ENCODE measurements around the gene LILRB4. TPM values are rescaled to one million over a fixed set of nuclear protein-coding genes. Genes with fewer than 3 reads are reported as not detected.

LILRB4 gene
- total and polyA plus RNA-seq, 2 donors (not counting 3 experiments of a cell fraction or from before 2014, with no cell fraction given) = not detected

DNA sequence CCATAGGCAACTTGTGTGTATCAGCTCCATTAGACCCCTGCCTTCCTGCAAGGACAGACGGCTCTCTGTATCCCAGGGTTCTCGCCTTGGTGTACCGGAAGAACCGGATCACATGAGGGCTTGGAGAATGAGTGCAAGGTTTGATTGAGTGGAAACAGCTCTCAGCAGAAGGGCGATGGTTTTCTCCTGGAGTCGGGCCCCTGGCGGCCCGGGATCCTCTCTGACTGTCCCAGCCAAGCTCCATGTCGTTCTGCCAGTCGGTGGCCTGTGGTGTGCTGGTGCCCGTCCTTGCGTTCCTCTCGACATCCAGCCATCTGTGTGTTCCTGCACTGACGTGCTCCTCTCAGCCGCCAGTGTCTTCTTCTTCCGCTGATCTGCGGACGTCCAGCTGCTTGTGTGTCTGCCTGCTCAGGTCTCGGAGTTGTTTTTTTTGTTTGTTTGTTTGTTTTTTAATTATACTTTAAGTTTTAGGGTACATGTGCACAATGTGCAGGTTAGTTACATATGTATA is 16.4 kb upstream of the LILRB4 start:
- H3K4me1 ChIP-seq (ENCODE audit: control insufficient read depth, extremely low read depth, insufficient read depth, low read length) = no peaks in the 10 kb centered on the region
- no peak overlapping the region for H3K4me3 ChIP-seq (replicated peaks in 1 of 3; ENCODE audit: insufficient read depth in 1 of 3, low read depth in 1 of 3, low read length in 3 of 3)
- H4K20me1 ChIP-seq (replicated peaks; ENCODE audit: control insufficient read depth, extremely low read depth, insufficient read depth, low read length) = no peaks in the 10 kb centered on the region
- H2AFZ ChIP-seq (ENCODE audit: low read depth, low read length) = no peak overlapping the region
- H3K27ac ChIP-seq (ENCODE audit: insufficient read depth, low read depth, low read length) = no peak overlapping the region
- TF ChIP-seq FOS (IDR thresholded peaks at IDR 0.05; ENCODE audit: borderline replicate concordance, insufficient read depth, low read length) = no peak
- TF ChIP-seq, protein P1, sequence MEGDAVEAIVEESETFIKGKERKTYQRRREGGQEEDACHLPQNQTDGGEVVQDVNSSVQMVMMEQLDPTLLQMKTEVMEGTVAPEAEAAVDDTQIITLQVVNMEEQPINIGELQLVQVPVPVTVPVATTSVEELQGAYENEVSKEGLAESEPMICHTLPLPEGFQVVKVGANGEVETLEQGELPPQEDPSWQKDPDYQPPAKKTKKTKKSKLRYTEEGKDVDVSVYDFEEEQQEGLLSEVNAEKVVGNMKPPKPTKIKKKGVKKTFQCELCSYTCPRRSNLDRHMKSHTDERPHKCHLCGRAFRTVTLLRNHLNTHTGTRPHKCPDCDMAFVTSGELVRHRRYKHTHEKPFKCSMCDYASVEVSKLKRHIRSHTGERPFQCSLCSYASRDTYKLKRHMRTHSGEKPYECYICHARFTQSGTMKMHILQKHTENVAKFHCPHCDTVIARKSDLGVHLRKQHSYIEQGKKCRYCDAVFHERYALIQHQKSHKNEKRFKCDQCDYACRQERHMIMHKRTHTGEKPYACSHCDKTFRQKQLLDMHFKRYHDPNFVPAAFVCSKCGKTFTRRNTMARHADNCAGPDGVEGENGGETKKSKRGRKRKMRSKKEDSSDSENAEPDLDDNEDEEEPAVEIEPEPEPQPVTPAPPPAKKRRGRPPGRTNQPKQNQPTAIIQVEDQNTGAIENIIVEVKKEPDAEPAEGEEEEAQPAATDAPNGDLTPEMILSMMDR (IDR thresholded peaks at IDR 0.05; ENCODE audit: extremely low read depth in 1 of 2, insufficient read depth in 1 of 2, low read depth in 1 of 2, low read length in 2 of 2) = no peak
- TF ChIP-seq POLR2AphosphoS5 (IDR thresholded peaks at IDR 0.05; ENCODE audit: insufficient read depth, low read depth, low read length) = no peak
- no peak for TF ChIP-seq EZH2 (IDR thresholded peaks at IDR 0.05; ENCODE audit: borderline replicate concordance, low read depth, low read length, severe bottlenecking)
- TF ChIP-seq JUN (IDR thresholded peaks at IDR 0.05; ENCODE audit: borderline replicate concordance, insufficient read depth, insufficient read length, low read depth) = no peak
- no peak for TF ChIP-seq MYC (IDR thresholded peaks at IDR 0.05; ENCODE audit: low read depth, low read length)
- no peak for TF ChIP-seq GATA2 (IDR thresholded peaks at IDR 0.05; ENCODE audit: insufficient read depth, insufficient read length, low read depth, low read length)
- TF ChIP-seq, protein P2, sequence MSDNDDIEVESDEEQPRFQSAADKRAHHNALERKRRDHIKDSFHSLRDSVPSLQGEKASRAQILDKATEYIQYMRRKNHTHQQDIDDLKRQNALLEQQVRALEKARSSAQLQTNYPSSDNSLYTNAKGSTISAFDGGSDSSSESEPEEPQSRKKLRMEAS (IDR thresholded peaks at IDR 0.05; ENCODE audit: insufficient read depth, insufficient read length) = no peak
- no peak for TF ChIP-seq POLR2A (IDR thresholded peaks at IDR 0.05; ENCODE audit: low read depth, low read length)
- no peak overlapping the region for H3K4me2 ChIP-seq (ENCODE audit: insufficient read depth, low read length)
- CTCF ChIA-PET = no interaction called here
- dilution Hi-C loops (cut with MboI; ENCODE audit: extremely low pct_ligation_motif_present, low sequenced_read_pairs) (no loop called here), intact Hi-C loops (cut with micrococcal nuclease) (no loop called here)
- H3K9me3 ChIP-seq (replicated peaks; ENCODE audit: control insufficient read depth, insufficient read depth, low read length) = no peaks in the 10 kb centered on the region
- POLR2A ChIA-PET = no interaction called here
- H3K9ac ChIP-seq (replicated peaks; ENCODE audit: extremely low read depth, insufficient read depth, low read length) = no peak overlapping the region
- H3K36me3 ChIP-seq (ENCODE audit: control insufficient read depth in 2 of 2, extremely low read depth in 1 of 2, insufficient read depth in 2 of 2, low read length in 2 of 2) = no peaks in the 10 kb centered on the region
- H3K27me3 ChIP-seq (ENCODE audit: control insufficient read depth in 2 of 2, insufficient read depth in 2 of 2, low read length in 2 of 2) = no peaks in the 10 kb centered on the region
- H3K79me2 ChIP-seq (ENCODE audit: control insufficient read depth, insufficient read depth, low read length) = no peaks in the 10 kb centered on the region
- DNase-seq (ENCODE audit: low read depth, low spot score) (no peak), FAIRE-seq (no peak)
- H3K9me1 ChIP-seq (replicated peaks; ENCODE audit: control insufficient read depth, extremely low read depth, insufficient read depth, low read length) = no peaks in the 10 kb centered on the region
- no TSS peak for BruUV-seq (replicated peaks)
